Measurements from ENCODE around the gene DYNLT5. TPM values are rescaled to one million over a fixed set of nuclear protein-coding genes. Genes with fewer than 3 reads are reported as not detected.

DYNLT5 gene
- total RNA-seq, 1 donor from 2014 or later, result 1.6 TPM

DNA sequence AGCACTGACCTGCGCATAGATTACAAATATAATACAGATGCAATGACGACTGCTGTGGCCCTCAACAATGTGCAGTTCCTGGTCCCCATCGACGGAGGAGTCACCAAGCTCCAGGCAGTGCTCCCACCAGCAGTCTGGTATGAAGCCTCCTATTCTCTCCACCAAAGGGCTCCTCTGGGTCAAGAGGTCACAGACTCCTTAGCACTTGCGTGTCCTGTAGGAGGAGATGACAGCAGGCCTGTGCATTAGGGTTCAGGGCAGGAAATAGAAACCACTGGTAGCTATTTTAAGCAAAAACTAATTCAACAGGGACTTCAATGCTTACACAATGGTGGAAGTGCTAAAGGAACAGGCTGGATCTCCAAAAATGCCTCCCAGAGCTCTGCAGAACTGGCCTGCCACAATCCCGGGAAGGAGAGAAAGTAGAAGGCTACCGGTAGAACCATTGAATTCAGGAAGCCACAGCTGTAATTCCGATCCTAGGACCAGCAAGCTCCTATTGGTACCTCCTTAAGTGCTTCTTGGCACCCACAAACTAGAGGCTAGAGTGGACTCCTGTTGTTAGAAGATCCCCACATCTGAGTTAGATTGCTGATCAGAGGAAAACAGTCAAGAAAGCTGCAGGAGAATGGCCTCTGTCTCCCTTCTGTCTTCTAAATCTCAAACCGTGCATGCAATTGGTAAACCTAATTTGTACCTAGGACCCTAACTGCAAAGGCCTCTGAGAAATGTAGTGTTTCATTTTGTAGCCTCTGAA, 12.7 kb upstream of the DYNLT5 start:
- intact Hi-C loops (cut with DNase I), result no loop called here
- DNase-seq (ENCODE audit: missing footprints) (no peak), ATAC-seq (no peak)

DNA sequence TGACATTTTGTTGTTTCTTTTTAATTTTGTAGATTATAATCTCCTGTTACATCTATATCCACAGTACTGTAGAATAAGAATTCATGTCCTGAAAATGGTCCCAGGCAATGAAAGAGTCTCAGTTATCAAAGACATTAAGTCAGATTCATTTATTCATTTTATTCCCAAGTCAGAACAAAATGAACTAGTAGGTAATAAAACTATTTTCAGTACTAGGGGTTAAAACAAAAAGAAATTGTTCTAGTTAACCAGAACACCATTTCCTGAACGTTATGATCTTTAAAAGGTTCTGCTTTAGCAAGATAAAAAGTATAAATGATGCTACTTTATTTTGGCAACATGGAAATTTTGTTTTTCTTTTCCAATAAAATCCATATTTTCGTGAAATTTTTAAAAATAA, 6.8 kb upstream of the DYNLT5 start:
- ATAC-seq, result no peak
- DNase-seq (ENCODE audit: missing footprints), result no peak
- intact Hi-C loops (cut with DNase I), result no loop called here

DNA sequence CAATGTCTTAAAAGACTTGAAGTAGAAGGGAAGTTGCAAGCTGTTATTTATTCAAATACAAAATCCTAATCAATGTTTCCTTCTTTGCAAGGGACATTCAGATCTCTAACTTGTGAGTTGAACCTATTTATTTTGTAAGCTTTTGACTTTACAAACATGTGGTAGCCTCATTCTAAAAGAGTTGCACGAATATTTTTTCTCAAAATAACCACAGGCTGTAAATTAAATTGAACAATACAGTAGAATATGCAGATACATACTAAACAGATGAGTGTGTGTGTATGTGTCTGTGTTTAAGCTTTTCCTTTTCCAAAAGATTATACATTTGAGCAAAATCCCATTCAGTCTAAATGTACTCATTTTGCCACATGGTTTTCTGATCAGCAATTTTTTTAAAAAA, 4.8 kb upstream of the DYNLT5 start:
- intact Hi-C loops (cut with DNase I), result no loop called here
- no peak for ATAC-seq
- no peak for DNase-seq (ENCODE audit: missing footprints)

DNA sequence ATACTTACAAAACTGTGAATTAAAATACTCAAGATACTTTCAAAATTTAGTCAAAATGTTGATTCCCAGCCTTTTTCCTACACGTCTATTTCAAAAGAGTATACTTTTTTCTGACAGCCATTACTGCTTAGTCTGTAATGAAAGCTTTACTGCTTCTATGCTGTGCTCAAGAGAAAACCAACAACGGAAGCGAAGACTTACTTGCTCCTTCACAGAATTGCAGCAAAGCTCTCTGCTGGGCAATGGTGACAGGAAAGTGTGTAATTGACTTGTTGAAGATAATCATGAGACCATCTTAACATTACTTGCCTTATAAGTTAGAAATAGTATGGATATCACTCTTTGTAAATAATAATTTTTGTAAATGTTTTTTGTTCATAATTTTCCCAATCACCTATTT, 1.7 kb upstream of the DYNLT5 start:
- ATAC-seq, result no peak
- intact Hi-C loops (cut with DNase I), result no loop called here

DNA sequence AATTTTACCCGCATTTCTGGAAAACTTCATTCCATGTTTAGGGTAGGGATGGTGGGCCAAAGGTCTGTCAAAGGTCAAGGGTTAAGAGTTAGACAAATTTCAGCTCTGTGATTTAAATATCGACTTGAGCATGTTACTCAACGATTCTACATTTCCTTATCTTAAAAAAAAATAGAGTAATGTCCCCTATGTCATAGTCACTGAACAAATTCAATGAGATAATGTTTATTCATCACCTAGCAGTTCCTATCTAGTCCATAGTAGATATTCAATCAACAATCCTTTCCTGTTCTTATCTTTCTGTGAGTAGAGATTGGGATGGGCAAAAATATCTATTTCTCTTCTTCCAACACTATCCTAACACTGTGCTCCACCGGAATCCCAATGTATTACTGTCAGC, 1.1 kb upstream of the DYNLT5 start:
- no peak for ATAC-seq
- intact Hi-C loops (cut with DNase I), result no loop called here
- DNase-seq (ENCODE audit: missing footprints), result no peak

More for the DNA sequence above, 1.7 kb upstream of the DYNLT5 start:
- DNase-seq (ENCODE audit: missing footprints), result no peak

DNA sequence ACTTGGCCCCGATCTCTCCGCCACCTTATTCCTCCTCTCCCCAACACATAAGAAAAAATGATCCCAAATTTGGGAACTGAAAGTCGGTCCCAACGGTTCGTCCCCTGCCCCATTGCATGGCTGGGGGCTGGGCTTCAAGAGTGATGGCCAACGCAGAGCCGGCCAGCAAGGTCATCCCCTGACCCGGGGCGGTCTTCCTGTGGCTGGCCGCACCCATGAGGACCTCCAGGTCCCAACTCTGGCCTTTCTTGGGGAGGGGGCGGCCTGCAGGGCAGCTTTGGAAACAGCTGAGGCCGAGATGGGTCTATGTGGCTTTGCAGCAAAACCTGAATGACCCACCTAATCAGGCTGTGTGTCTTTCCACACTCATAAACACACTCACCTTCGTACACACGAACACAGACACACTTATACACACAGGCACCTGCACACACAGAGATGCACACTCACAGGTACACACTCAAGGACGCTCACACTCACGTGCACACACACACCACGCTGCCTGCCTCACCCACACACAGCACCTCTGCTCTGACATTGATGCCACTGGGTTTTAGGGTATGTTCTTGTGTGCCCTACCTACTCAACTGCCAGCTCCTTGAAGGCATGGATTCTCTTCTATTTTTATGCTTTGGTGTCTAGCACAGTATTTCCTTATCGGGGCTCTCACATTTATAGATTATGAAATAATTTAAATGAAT, 562 bp downstream of the DYNLT5 start:
- intact Hi-C loops (cut with DNase I), result no loop called here
- ATAC-seq (peak; percentile 23), DNase-seq (ENCODE audit: missing footprints) (no peak)

DNA sequence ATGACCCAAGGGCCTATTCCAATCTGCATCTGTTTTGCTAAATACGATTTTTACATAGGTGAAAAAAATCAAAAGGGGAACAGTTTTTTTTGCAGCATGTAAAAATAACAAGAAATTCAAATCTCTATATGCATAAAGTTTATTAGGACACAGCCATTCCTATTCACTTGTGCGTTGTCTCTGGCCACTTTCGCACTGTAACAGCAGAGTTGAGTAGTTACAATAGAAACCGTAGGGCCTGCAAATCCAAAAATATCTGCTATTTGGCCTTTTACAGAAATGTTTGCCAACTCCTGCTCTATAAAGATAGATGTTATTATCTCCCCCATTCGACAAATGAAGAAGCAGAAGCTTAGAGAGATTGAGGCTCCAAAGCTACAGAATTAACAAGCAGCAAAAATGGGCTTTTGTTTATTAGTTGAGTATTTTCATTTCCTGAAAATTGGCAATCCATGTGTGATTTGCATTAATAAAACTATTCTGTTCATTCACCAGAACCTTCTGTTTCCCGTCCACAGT, 5.5 kb downstream of the DYNLT5 start:
- DNase-seq (ENCODE audit: missing footprints) (no peak), ATAC-seq (no peak)
- intact Hi-C loops (cut with DNase I), result no loop called here

DNA sequence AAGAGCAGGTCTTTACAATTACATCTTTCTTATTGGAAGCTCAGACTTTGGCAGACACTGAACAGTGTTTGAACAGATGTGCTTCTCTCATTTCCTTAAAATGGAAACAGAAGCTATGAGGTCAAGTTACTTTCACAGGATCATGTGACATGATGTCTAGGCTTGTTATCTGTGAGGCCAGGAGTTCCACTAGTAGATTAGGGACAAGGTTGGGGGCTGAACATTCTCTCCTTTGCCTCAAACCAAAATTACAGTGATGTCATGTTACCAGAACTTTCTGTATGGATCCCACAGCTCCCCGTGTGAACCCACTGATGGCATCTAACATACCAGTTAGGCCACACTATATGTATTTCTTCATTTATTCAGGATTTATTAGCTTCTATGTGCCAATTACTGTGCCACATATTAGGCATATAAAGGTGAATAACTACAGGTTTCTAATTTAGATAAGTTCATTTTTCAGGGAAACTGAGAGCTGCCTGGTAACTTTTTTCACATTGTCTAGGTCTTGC, 6.0 kb downstream of the DYNLT5 start:
- intact Hi-C loops (cut with DNase I), result no loop called here
- ATAC-seq (peak; percentile 46), DNase-seq (ENCODE audit: missing footprints) (no peak)

DNA sequence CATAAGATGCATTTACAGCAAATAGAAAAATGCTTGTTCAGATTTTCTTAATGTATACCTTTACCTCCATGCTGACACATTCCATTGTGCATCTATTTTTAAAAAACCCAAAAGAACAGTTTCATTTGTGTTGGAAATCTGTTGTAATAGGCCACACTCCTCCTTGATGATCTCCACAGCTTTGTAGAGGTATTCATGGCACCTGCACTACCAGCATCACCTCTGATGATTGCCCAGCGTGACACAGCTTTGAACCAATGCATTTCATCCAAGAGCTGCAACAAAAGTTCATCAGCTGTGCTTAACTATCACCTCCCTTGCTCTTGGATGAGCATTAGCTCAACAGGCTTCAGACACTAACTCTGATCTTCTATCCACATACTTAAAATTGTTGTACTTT, 8.2 kb downstream of the DYNLT5 start:
- DNase-seq (ENCODE audit: missing footprints), result no peak
- no peak for ATAC-seq
- intact Hi-C loops (cut with DNase I), result loop anchor here (5.0 kb wide), 1 partner anchor 237 kb away; no protein-coding TSS in a partner anchor

DNA sequence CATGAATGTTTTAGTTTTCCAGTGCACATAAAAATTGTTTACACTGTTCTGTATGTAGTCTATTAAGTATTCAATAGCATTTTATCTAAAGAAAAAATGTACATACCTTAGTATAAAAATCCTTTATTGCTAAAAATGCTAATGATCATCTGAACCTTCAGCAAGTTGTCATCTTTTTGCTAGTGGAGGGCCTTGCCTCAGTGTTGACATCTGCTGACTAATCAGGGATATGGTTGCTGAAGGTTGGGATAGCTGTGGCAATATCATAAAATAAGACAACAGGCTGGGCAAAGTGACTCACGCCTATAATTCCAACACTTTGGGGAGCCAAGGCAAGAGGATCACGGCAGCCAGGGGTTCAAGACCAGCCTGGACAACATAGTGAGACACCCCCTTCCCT, 9.0 kb downstream of the DYNLT5 start:
- ATAC-seq (no peak), DNase-seq (ENCODE audit: missing footprints) (no peak)
- intact Hi-C loops (cut with DNase I), result loop anchor here (5.0 kb wide), 1 partner anchor 236 kb away; no protein-coding TSS in a partner anchor

DNA sequence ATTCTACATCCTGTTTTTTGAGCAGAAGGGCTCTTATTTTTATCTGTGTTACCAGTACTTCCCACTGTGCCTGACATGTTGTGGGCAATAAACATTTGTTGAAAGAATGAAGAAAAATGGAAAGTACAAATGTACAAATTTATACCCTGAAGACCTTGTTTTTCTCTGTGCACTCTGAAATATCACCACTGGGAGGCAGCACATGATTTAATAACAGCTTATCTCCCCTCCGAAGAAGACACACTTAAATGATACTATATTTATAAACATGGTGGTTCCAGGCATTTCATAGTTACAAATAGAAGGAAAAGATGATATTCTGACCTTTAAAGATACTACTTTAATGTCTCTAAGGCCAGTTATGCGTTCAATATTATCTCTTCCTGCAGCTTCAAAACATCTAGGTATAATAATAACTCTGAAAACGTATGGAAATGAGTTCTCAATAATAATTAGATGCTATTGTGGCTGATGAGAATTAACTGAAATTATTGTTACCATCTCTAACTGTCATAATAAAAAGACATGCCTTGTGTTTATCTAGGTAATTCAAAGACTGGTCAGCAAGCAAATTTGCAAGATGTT, 12.8 kb downstream of the DYNLT5 start:
- intact Hi-C loops (cut with DNase I), result loop anchor here (5.0 kb wide), 4 partner anchors 162 to 447 kb away; no protein-coding TSS in a partner anchor
- ATAC-seq, result no peak

DNA sequence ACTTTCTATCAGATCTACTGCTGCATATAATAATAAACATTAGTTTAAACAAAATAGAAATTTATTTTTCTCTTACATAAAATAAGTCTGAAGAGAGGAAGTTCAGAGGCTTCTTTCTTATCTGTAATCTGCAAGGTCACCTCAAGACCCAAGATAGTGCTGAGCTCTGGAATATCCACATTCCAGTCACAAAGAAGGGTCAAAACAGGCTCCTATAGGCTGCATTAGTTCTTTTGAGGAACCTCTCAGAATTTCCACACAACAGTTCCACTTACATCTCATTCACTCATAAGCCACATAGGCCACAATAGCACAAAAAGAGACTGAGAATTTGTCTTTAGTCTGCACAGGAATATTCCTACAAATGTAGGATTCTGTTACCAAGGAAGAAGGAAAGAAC, 15.4 kb downstream of the DYNLT5 start:
- ATAC-seq (no peak), DNase-seq (ENCODE audit: missing footprints) (no peak)
- intact Hi-C loops (cut with DNase I), result loop anchor here (5.0 kb wide), 3 partner anchors 160 to 445 kb away; no protein-coding TSS in a partner anchor

More for the DNA sequence above, 12.8 kb downstream of the DYNLT5 start:
- no peak for DNase-seq (ENCODE audit: missing footprints)

DNA sequence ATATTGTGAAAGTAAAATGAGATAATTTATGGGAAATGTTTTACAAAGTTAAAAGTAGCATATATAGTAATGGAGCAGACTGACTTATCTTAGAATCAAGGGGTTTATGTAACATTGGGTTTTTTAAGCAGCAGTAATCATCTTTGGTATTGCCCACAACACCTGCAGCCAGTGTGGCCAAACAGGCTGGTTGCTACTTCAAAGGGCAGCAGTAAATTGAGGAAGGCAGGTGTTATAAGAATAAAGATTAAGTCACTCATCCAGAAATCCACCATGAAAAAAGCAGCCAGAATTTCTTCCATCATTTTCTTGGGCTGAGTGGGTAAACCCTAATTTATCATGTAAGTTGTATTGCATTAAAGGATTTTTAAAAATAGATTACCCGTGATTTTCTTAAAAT, 16.7 kb downstream of the DYNLT5 start:
- intact Hi-C loops (cut with DNase I), result loop anchor here (5.0 kb wide), 3 partner anchors 158 to 443 kb away; no protein-coding TSS in a partner anchor
- ATAC-seq, result no peak
- DNase-seq (ENCODE audit: missing footprints), result no peak

DNA sequence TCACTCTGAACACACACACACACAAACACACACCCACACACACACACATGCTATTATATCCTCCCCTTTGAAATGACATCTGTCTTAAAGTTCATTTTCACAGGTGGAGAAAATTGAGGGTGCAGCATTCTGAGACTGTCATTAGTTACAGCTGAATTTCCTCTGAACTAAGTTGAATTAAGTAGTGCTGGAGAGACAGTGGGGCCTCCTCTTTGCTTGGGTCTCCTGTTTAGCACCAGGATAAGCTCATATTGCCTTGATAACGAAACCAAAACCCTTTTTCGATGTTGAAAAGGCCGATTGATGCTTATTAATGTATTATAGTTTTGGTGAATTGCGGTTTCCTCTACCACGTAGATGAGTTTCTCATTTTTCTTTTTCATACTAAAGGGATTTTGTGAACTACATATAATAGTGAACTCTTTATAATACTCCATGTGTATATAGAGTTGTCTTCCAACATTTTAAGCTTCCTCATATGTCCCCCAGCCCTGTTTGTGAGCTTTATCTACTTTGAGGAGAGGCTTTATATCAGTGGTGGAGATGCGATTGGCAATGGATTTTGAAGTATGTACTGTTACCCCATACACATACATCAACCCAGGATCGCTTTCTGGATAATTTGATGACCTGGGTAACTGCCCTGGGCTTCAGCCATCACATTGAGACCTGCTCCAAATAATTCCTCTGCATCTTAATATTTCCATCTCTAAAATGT, 17.4 kb downstream of the DYNLT5 start:
- intact Hi-C loops (cut with DNase I), result loop anchor here (5.0 kb wide), 3 partner anchors 158 to 443 kb away; no protein-coding TSS in a partner anchor
- DNase-seq (ENCODE audit: missing footprints) (no peak), ATAC-seq (no peak)

DNA sequence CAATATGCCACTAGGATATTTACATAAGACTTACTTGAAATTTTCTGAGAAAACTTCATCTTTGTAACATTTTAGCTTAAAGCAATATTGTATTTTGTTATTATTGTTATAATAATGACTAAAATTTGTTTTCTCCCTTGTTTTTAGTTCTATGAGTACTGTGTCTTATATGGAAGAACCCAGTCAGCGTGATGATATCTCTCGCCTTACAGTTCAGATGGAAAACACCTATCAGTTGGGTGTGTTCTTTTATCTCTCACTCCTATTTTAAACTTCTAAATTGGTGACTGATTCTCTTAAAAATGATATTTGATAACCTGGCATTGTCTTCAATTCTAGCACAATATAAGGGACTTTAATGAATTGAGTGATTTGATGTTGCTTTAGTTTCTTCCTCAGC, 18.0 kb downstream of the DYNLT5 start:
- no peak for DNase-seq (ENCODE audit: missing footprints)
- no peak for ATAC-seq
- intact Hi-C loops (cut with DNase I), result no loop called here

DNA sequence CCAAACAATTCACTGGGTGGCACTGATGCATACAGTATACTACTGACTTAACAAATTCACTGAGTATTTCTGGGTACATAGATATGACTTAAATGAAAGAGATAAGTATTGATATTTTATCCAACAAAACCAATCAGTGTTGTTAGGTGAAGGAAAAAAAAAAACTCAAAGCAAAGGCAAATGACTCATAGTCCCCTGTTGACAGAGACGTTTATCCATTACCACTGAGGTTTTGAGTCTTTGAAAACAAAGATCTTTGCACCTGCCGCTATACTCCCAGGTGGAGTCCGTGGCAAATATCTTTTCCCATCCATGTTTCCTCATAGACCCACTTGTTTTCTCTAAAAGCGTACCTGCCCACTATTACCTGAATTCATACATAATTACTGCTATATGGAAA, 18.4 kb downstream of the DYNLT5 start:
- DNase-seq (ENCODE audit: missing footprints), result no peak
- intact Hi-C loops (cut with DNase I), result no loop called here

DNA sequence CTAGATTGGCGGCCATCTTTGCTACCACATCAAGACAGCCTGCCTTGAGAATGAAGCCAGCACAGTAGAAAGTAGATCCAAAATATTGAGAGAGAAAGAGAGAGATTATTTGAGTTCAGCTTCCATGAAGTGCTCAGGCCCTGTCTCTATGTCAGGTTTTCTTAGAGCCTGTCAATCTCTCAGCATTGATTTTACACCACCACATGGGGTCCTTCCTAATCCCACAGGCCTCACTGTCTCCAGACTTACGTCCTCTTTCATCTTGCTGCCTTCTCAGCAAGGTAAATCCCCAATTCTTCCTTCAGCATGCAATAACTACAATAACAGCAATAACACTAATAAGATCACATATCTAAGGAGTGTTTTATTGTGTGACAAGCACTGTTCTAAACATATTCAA, 21.0 kb downstream of the DYNLT5 start:
- intact Hi-C loops (cut with DNase I), result no loop called here
- DNase-seq (ENCODE audit: missing footprints) (no peak), ATAC-seq (no peak)

More for the DNA sequence above, 18.4 kb downstream of the DYNLT5 start:
- ATAC-seq, result no peak

DNA sequence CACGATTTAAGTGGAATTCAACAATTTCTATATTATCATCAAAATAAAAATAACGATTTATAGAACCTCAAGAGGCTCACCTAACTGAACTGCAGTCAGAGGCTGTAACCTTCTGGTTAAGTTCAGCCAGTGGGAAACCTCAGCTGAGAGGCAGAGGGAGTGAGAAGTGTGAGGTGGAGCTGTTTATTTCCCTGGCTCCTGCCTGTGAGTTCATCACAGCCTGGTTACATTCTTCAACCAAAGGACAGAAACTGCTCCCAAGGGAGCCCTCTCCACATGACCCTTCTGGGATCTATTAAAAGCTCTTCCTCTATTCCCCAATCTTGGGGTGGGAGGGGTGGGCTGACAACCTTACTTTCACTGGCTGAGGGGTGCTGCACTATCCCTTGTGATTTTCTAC, 22.2 kb downstream of the DYNLT5 start:
- DNase-seq (ENCODE audit: missing footprints) (no peak), ATAC-seq (no peak)
- intact Hi-C loops (cut with DNase I), result no loop called here

DNA sequence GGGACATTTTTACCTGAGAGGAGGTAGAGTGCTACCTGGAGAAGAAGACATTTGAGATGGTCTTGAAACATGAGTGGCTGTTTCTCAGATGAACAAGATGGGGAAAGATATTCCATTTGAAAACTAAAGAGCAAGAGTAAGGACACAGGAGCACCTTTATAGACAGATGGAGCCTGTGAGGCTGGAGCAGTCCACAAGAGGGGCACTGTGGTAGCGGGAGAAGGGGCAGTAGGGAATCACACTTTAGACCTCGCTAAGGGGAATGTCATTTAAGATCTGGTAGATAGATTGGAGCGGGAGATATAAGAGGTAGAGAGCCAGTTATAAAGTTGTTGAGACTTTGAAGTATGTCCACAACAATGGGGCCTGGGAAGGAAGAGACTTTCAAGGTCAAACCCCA, 23.4 kb downstream of the DYNLT5 start:
- no peak for DNase-seq (ENCODE audit: missing footprints)
- intact Hi-C loops (cut with DNase I), result no loop called here
- ATAC-seq, result no peak

All from Right ventricle myocardium inferior (tissue), 1 donor.